Lower lobe of right lung (tissue), 2 donors: ENCODE data around the gene TXN. TPM values are rescaled to one million over a fixed set of nuclear protein-coding genes. Genes with fewer than 3 reads are reported as not detected.
"Not testable (repeated sequence)": the region's sequence is repeated elsewhere in the genome, so short reads cannot be mapped to it uniquely, and the experiment has no call there.

Source experiments
- ATAC-seq, 2 donors: fragments of 200-7000 bp; cut with Tn5 transposase; one replicate each; pipeline ENCODE4 v1.9.1; 2020 to 2022; ENCODE audit warnings: mild to moderate bottlenecking in 2 of 2, moderate library complexity in 2 of 2
- DNase-seq: peaks from one replicate; pipeline ENCODE4 v3.0.0-alpha.2; 2020
- H3K27ac ChIP-seq: fragments of 200-600 bp; one replicate; pipeline ENCODE4 v1.8.0; 2022
- H3K27me3 ChIP-seq: fragments of 200-600 bp; one replicate; pipeline ENCODE4 v1.8.0; 2022; ENCODE audit warnings: low read depth
- H3K36me3 ChIP-seq: fragments of 200-600 bp; one replicate; pipeline ENCODE4 v1.8.0; 2022; ENCODE audit warnings: mild to moderate bottlenecking
- H3K4me1 ChIP-seq: fragments of 200-600 bp; one replicate; pipeline ENCODE4 v1.8.0; 2022
- H3K4me3 ChIP-seq: fragments of 200-600 bp; one replicate; pipeline ENCODE4 v1.8.0; 2022; ENCODE audit warnings: mild to moderate bottlenecking
- H3K9me3 ChIP-seq: fragments of 200-600 bp; one replicate; pipeline ENCODE4 v1.8.0; 2022
- intact Hi-C: fragments of 100-400 bp; cut with DNase I; formaldehyde crosslinking; loops from one replicate; pipeline ENCODE4 v1.11.0; 2022
- total RNA-seq: library from RNA; stranded (reverse); fragmentation: NEBNext Ultra II Directional; extraction: Animal tissue kit (Norgen Biotek cat#: 25700); gene quantifications from one replicate; pipeline ENCODE4 v1.2.1, GENCODE V29; 2021
- TF ChIP-seq, protein P1 (sequence below): fragments of 200-600 bp; IDR thresholded peaks from one replicate; pipeline ENCODE4 v1.8.0; 2022; ENCODE audit warnings: antibody characterized with exemption, mild to moderate bottlenecking
- donor health status: DM: no; HTN: yes; CAD: no; lungs with severe emphysema.

Gene TXN
- total RNA-seq, 1 donor from 2014 or later: 170 TPM

DNA sequence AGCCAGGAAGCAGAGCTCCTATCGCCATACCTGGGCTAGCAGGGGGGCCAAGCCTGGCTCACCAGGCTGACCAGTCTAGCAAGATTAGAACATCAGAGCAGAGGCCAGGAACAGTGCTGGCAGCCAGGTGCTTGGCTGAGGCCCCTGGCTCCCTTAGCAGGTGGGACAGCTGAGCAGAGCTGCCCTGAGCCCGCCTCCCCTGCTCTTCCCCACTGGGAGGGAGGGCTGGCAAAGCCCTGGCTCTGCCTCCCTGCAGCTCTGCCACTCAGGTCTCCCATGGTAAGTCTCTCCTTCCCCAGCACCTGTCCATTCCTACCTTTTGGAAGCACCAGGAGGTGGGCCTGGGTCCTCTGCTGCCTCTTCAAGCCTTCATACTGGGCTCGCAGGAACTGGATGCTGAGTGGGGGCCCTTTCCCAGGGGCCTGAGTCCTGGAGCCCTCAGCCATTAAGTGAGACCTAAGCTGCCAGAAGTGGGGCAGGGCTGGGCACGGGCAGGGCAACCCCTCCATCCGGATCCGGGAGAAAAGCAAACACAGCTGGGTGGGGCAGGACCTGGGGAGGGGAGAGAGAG lies 49.2 kb downstream of the TXN start:
- peak; percentile 84 for DNase-seq

DNA sequence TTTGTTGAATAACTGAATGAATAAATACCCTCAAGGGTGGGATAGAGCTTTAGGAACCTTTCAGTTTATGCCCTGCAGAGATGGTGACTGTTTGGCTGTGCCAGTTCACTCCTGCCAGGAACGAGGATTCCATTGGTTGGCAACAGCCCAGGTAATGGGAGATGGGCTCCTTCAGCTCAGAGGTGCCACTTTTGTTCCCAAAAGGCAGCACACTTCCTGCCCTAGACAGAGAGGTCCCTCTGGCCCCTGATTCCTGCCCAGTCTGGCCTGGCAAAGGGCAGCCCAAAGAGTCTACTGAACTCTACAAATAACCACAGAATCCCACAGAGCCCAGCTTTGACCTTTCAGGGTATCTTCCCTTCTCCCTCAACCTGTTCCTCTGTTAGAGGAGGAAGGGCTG lies 49.9 kb downstream of the TXN start:
- intact Hi-C loops: no loop called here
- no peaks in the 10 kb centered on the region for H3K4me1 ChIP-seq
- peak; percentile 9 to 12 for ATAC-seq

More for the DNA sequence above, 49.2 kb downstream of the TXN start:
- Histone ChIP-seq H3K27ac (peak overlapping the region; percentile 85), H3K4me3 (peak overlapping the region; percentile 43), H3K4me1 (no peaks in the 10 kb centered on the region), H3K9me3 (no peaks in the 10 kb centered on the region), H3K36me3 (no peaks in the 10 kb centered on the region), H3K27me3 (no peaks in the 10 kb centered on the region)
- TF ChIP-seq, protein P1, sequence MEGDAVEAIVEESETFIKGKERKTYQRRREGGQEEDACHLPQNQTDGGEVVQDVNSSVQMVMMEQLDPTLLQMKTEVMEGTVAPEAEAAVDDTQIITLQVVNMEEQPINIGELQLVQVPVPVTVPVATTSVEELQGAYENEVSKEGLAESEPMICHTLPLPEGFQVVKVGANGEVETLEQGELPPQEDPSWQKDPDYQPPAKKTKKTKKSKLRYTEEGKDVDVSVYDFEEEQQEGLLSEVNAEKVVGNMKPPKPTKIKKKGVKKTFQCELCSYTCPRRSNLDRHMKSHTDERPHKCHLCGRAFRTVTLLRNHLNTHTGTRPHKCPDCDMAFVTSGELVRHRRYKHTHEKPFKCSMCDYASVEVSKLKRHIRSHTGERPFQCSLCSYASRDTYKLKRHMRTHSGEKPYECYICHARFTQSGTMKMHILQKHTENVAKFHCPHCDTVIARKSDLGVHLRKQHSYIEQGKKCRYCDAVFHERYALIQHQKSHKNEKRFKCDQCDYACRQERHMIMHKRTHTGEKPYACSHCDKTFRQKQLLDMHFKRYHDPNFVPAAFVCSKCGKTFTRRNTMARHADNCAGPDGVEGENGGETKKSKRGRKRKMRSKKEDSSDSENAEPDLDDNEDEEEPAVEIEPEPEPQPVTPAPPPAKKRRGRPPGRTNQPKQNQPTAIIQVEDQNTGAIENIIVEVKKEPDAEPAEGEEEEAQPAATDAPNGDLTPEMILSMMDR: no peak
- intact Hi-C loops: no loop called here
- ATAC-seq: peak; percentile 91 to 94

GRCh38 chr9:110205612-110206011 lies 50.7 kb downstream of the TXN start:
- H3K9me3 ChIP-seq, H3K36me3 ChIP-seq, DNase-seq, H3K4me1 ChIP-seq, intact Hi-C loops, H3K27me3 ChIP-seq: not testable (repeated sequence)
- ATAC-seq: peak; percentile 31 to 33
- Histone ChIP-seq H3K4me3 (peak overlapping the region; percentile 43), H3K27ac (peak overlapping the region; percentile 85)

More for the DNA sequence above, 49.9 kb downstream of the TXN start:
- Histone ChIP-seq H3K27me3 (no peaks in the 10 kb centered on the region), H3K9me3 (no peaks in the 10 kb centered on the region), H3K36me3 (no peaks in the 10 kb centered on the region), H3K27ac (peak overlapping the region; percentile 85), H3K4me3 (peak overlapping the region; percentile 43)
- peak; percentile 56 for DNase-seq
- TF ChIP-seq, protein P1: no peak

DNA sequence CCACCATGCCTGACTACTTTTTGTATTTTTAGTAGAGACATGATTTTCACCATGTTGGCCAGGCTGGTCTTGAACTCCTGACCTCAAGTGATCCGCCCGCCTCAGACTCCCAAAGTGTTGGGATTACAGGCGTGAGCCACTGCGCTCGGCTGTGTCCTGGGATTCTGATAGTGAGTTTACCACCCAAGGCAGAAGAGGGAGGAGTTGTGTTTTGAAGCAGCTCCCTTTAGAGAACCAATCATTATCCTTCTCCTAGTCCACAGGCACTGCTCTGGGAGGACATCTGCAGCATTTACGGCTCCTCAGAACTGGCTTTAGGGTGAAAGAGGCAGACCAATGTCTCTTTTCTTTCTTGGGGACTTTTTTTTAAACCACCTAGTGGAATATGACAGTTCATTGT lies 54.1 kb downstream of the TXN start:
- no peaks in the 10 kb centered on the region for H3K36me3 ChIP-seq
- intact Hi-C loops: no loop called here

GRCh38 chr9:110199643-110200042 lies 56.7 kb downstream of the TXN start:
- H3K4me1 ChIP-seq: peaks cover 4% of the 10 kb centered on the region
- no peaks in the 10 kb centered on the region for H3K36me3 ChIP-seq
- no peaks in the 10 kb centered on the region for H3K9me3 ChIP-seq
- peak in 1 of 2 donors; percentile 39 for ATAC-seq
- DNase-seq: no peak
- no peak overlapping the region for H3K27ac ChIP-seq
- H3K4me3 ChIP-seq: no peak overlapping the region
- H3K27me3 ChIP-seq: no peaks in the 10 kb centered on the region
- TF ChIP-seq, protein P1: no peak
- intact Hi-C loops: no loop called here

More for the DNA sequence above, 54.1 kb downstream of the TXN start:
- H3K27me3 ChIP-seq: no peaks in the 10 kb centered on the region
- H3K27ac ChIP-seq: no peak overlapping the region
- ATAC-seq: no peak
- H3K9me3 ChIP-seq: no peaks in the 10 kb centered on the region
- H3K4me1 ChIP-seq: no peaks in the 10 kb centered on the region
- DNase-seq: no peak
- TF ChIP-seq, protein P1: no peak
- H3K4me3 ChIP-seq: no peak overlapping the region

DNA sequence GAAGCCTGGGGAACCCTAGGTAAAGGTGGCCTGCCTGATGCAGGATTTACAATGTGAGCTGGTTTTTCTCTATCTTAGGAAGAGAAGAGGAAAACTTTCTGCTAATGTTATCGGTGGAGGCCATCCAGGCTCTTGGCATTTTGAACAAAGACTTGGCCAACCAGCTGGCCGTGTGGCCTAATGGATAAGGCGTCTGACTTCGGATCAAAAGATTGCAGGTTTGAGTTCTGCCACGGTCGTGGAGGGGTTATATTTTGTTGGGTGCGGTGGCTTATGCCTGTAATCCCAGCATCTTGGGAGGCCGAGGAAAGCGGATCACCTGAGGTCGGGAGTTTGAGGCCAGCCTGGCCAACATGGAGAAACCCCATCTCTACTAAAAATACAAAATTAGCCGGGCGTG lies 58.0 kb downstream of the TXN start:
- TF ChIP-seq, protein P1: no peak
- ATAC-seq: no peak
- H3K4me1 ChIP-seq: peaks cover 17% of the 10 kb centered on the region

More for the DNA sequence above, 58.0 kb downstream of the TXN start:
- DNase-seq: no peak
- H3K36me3 ChIP-seq: no peaks in the 10 kb centered on the region
- intact Hi-C loops: no loop called here
- H3K4me3 ChIP-seq: no peak overlapping the region
- H3K9me3 ChIP-seq: no peaks in the 10 kb centered on the region
- H3K27me3 ChIP-seq: no peaks in the 10 kb centered on the region
- no peak overlapping the region for H3K27ac ChIP-seq
